ENCODE results near the gene UQCRQ.

Gene UQCRQ

GRCh38 chr5:132840896-132841295 lies 25.5 kb upstream of the UQCRQ start:
- no peak for TF ChIP-seq PPARA (CRISPR knock-in tag; IDR thresholded peaks at IDR 0.05; ENCODE audit: borderline replicate concordance)
- no peak for TF ChIP-seq OSR1 (CRISPR knock-in tag; IDR thresholded peaks at IDR 0.05)
- TF ChIP-seq ZNF70 (CRISPR knock-in tag; IDR thresholded peaks at IDR 0.05), result no peak
- TF ChIP-seq ZFP3 (CRISPR knock-in tag; IDR thresholded peaks at IDR 0.05), result no peak
- TF ChIP-seq CSDC2 (CRISPR knock-in tag; IDR thresholded peaks at IDR 0.05), result no peak
- no peak for TF ChIP-seq CREB5 (CRISPR knock-in tag; IDR thresholded peaks at IDR 0.05; ENCODE audit: low read depth)
- no peak for TF ChIP-seq ARNTL (CRISPR knock-in tag; IDR thresholded peaks at IDR 0.05; ENCODE audit: borderline replicate concordance, low read depth)
- no peak for TF ChIP-seq ISL1 (CRISPR knock-in tag; IDR thresholded peaks at IDR 0.05)
- TF ChIP-seq GLIS3 (CRISPR knock-in tag; IDR thresholded peaks at IDR 0.05), result no peak
- TF ChIP-seq ZNF565 (CRISPR knock-in tag; conservative IDR thresholded peaks at IDR 0.05; ENCODE audit: low read depth), result no peak
- no peak for ATAC-seq

GRCh38 chr5:132841305-132841704 lies 25.1 kb upstream of the UQCRQ start:
- TF ChIP-seq ESRRG (CRISPR knock-in tag; IDR thresholded peaks at IDR 0.05) (no peak), RARB (CRISPR knock-in tag; IDR thresholded peaks at IDR 0.05) (no peak), ZNF565 (CRISPR knock-in tag; conservative IDR thresholded peaks at IDR 0.05; ENCODE audit: low read depth) (no peak), PPARA (CRISPR knock-in tag; IDR thresholded peaks at IDR 0.05; ENCODE audit: borderline replicate concordance) (no peak), ISL1 (CRISPR knock-in tag; IDR thresholded peaks at IDR 0.05) (no peak), PATZ1 (CRISPR knock-in tag; IDR thresholded peaks at IDR 0.05; ENCODE audit: borderline replicate concordance) (no peak), ARNTL (CRISPR knock-in tag; IDR thresholded peaks at IDR 0.05; ENCODE audit: borderline replicate concordance, low read depth) (no peak), POU6F1 (CRISPR knock-in tag; IDR thresholded peaks at IDR 0.05; ENCODE audit: borderline replicate concordance, low read depth) (no peak), ZFP3 (CRISPR knock-in tag; IDR thresholded peaks at IDR 0.05) (no peak), SNAI2 (CRISPR knock-in tag; IDR thresholded peaks at IDR 0.05) (no peak), TCF4 (CRISPR knock-in tag; IDR thresholded peaks at IDR 0.05; ENCODE audit: borderline replicate concordance) (no peak), TOX (CRISPR knock-in tag; IDR thresholded peaks at IDR 0.05; ENCODE audit: borderline replicate concordance) (no peak), OSR1 (CRISPR knock-in tag; IDR thresholded peaks at IDR 0.05) (no peak)
- no peak for ATAC-seq

GRCh38 chr5:132848270-132848669 lies 18.2 kb upstream of the UQCRQ start:
- TF ChIP-seq ZNF70 (CRISPR knock-in tag; IDR thresholded peaks at IDR 0.05) (no peak), ZNF8 (CRISPR knock-in tag; IDR thresholded peaks at IDR 0.05) (no peak)
- ATAC-seq, result no peak

GRCh38 chr5:132849347-132849746 lies 17.1 kb upstream of the UQCRQ start:
- TF ChIP-seq ESRRG (CRISPR knock-in tag; IDR thresholded peaks at IDR 0.05) (no peak), ISL1 (CRISPR knock-in tag; IDR thresholded peaks at IDR 0.05) (no peak), CSDC2 (CRISPR knock-in tag; IDR thresholded peaks at IDR 0.05) (no peak)
- no peak for ATAC-seq

GRCh38 chr5:132850066-132850465 lies 16.4 kb upstream of the UQCRQ start:
- no peak for ATAC-seq
- TF ChIP-seq TSHZ2 (CRISPR knock-in tag; IDR thresholded peaks at IDR 0.05) (no peak), POU6F1 (CRISPR knock-in tag; IDR thresholded peaks at IDR 0.05; ENCODE audit: borderline replicate concordance, low read depth) (no peak), GLIS3 (CRISPR knock-in tag; IDR thresholded peaks at IDR 0.05) (no peak), SNAI2 (CRISPR knock-in tag; IDR thresholded peaks at IDR 0.05) (no peak), BACH2 (CRISPR knock-in tag; IDR thresholded peaks at IDR 0.05; ENCODE audit: borderline replicate concordance) (no peak), CSRNP3 (CRISPR knock-in tag; IDR thresholded peaks at IDR 0.05) (no peak)

Measured in SK-N-SH treated with all-trans-retinoic acid at 6 μM for 48 hours (cell line).